Femur (tissue), 1 donor: ENCODE results near the gene OR6K2.
"Not testable (repeated sequence)": the region's sequence is repeated elsewhere in the genome, so short reads cannot be mapped to it uniquely, and the experiment has no call there.

ENCODE experiments used
- DNase-seq: peaks from one replicate; pipeline ENCODE4 v3.0.0-alpha.2; 2017

Gene OR6K2

GRCh38 chr1:158700552-158700951, at the start of gene OR6K2:
Gene OR6K2, minus strand, starts transcription at chr1:158700652. Its CDS starts 0 bp downstream, at chr1:158700652.
- DNase-seq, result no peak

GRCh38 chr1:158735848-158736247, 35.4 kb upstream of the OR6K2 start:
- no peak for DNase-seq

- DNase-seq, result no peak
These were observed 32.1 kb upstream of the OR6K2 start for GRCh38 chr1:158732524-158732923.

- no peak for DNase-seq
These were observed 31.3 kb upstream of the OR6K2 start for GRCh38 chr1:158731707-158732106.

GRCh38 chr1:158730453-158730852, 30.0 kb upstream of the OR6K2 start:
- no peak for DNase-seq

- no peak for DNase-seq
These were observed 28.2 kb upstream of the OR6K2 start for GRCh38 chr1:158728510-158729225.

GRCh38 chr1:158724442-158724841, 24.0 kb upstream of the OR6K2 start:
- no peak for DNase-seq

GRCh38 chr1:158720620-158721019, 20.2 kb upstream of the OR6K2 start, which contains the start of gene OR6K3:
Gene OR6K3, minus strand, starts transcription at chr1:158720720. Its CDS starts 2,605 bp downstream, at chr1:158718115.
- DNase-seq, result no peak

GRCh38 chr1:158719664-158720063, 19.2 kb upstream of the OR6K2 start:
- DNase-seq, result no peak

- no peak for DNase-seq
These were observed 16.9 kb upstream of the OR6K2 start for GRCh38 chr1:158717344-158717743.

- no peak for DNase-seq
These were observed 15.9 kb upstream of the OR6K2 start for GRCh38 chr1:158716335-158716734.

- no peak for DNase-seq
These were observed 14.3 kb upstream of the OR6K2 start for GRCh38 chr1:158714754-158715153.

- DNase-seq, result no peak
These were observed 10.6 kb upstream of the OR6K2 start for GRCh38 chr1:158711098-158711497.

- DNase-seq, result no peak
These were observed 5.6 kb upstream of the OR6K2 start for GRCh38 chr1:158706096-158706495.

GRCh38 chr1:158694596-158694995, 5.9 kb downstream of the OR6K2 start:
- DNase-seq, result no peak

- DNase-seq, result no peak
These were observed 8.1 kb downstream of the OR6K2 start for GRCh38 chr1:158692356-158692755.

- DNase-seq, result no peak
These were observed 8.5 kb downstream of the OR6K2 start for GRCh38 chr1:158691907-158692306.

- DNase-seq, result not testable (repeated sequence)
These were observed 9.3 kb downstream of the OR6K2 start for GRCh38 chr1:158691149-158691548.

GRCh38 chr1:158689875-158690274, 10.6 kb downstream of the OR6K2 start:
- DNase-seq, result no peak

- DNase-seq, result no peak
These were observed 11.3 kb downstream of the OR6K2 start for GRCh38 chr1:158689110-158689509.

GRCh38 chr1:158688343-158688742, 12.1 kb downstream of the OR6K2 start:
- not testable (repeated sequence) for DNase-seq

- DNase-seq, result no peak
These were observed 13.4 kb downstream of the OR6K2 start for GRCh38 chr1:158687037-158687436.

GRCh38 chr1:158686111-158687009, 14.1 kb downstream of the OR6K2 start, which contains the start of gene SPTA1:
Gene SPTA1, minus strand, starts transcription at chr1:158686715. Its CDS starts 198 bp downstream, at chr1:158686517.
- DNase-seq, result no peak

GRCh38 chr1:158685085-158685484, 15.4 kb downstream of the OR6K2 start:
- no peak for DNase-seq
